ENCODE data around the gene COA3. TPM values are rescaled to one million over a fixed set of nuclear protein-coding genes. Genes with fewer than 3 reads are reported as not detected.

COA3 gene
- total and polyA plus RNA-seq, 5 donors from 2014 or later: 12.8 to 162 (median 154) TPM

- Mint-ChIP-seq H3K27me3 (peaks cover 31% of the 10 kb centered on the region), H3K9me3 (no peaks in the 10 kb centered on the region), H3K4me3 (peak overlapping the region in 1 of 4 donors; percentile 69), H3K36me3 (no peaks in the 10 kb centered on the region), H3K27ac (no peak overlapping the region), H3K4me1 (peaks cover 0 to 10% (median 7%) of the 10 kb centered on the region in 4 donors)
- ATAC-seq (ENCODE audit: low read depth in 2 of 2): no peak
- H3K27me3 ChIP-seq (ENCODE audit: control insufficient read depth, insufficient read depth, low read length): peaks cover 2% of the 10 kb centered on the region
- H3K36me3 ChIP-seq (ENCODE audit: control insufficient read depth, insufficient read depth, low read length): no peaks in the 10 kb centered on the region
- no peak overlapping the region for H3K4me3 ChIP-seq (ENCODE audit: low read depth, low read length)
- H3K9me3 ChIP-seq (ENCODE audit: control insufficient read depth in 2 of 2, low read length in 2 of 2): no peaks in the 10 kb centered on the region
- DNase-seq: no peak
- no peak overlapping the region for H3K27ac ChIP-seq (ENCODE audit: insufficient read depth, low read length, poor library complexity, severe bottlenecking)
- no peaks in the 10 kb centered on the region for H3K4me1 ChIP-seq (ENCODE audit: control insufficient read depth, insufficient read depth, low read length, poor library complexity, severe bottlenecking)
Observed at GRCh38 chr17:42767512-42767911, 31.0 kb downstream of the COA3 start.

GRCh38 chr17:42766124-42766523 is 32.4 kb downstream of the COA3 start:
- DNase-seq (no peak), ATAC-seq (ENCODE audit: low read depth in 2 of 2) (no peak)
- Histone ChIP-seq H3K9me3 (ENCODE audit: control insufficient read depth in 2 of 2, low read length in 2 of 2) (no peaks in the 10 kb centered on the region), H3K4me3 (ENCODE audit: low read depth, low read length) (no peak overlapping the region), H3K27me3 (ENCODE audit: control insufficient read depth, insufficient read depth, low read length) (peaks cover 12% of the 10 kb centered on the region), H3K4me1 (ENCODE audit: control insufficient read depth, insufficient read depth, low read length, poor library complexity, severe bottlenecking) (peaks cover 7% of the 10 kb centered on the region), H3K27ac (ENCODE audit: insufficient read depth, low read length, poor library complexity, severe bottlenecking) (no peak overlapping the region), H3K36me3 (ENCODE audit: control insufficient read depth, insufficient read depth, low read length) (no peaks in the 10 kb centered on the region)
- Mint-ChIP-seq H3K4me1 (peaks cover 0 to 12% (median 8%) of the 10 kb centered on the region in 4 donors), H3K9me3 (peaks cover 0 to 2% (median 0%) of the 10 kb centered on the region in 7 donors), H3K4me3 (no peak overlapping the region), H3K27ac (no peak overlapping the region), H3K27me3 (peaks cover 42% of the 10 kb centered on the region), H3K36me3 (no peaks in the 10 kb centered on the region)

- no peaks in the 10 kb centered on the region for H3K9me3 ChIP-seq (ENCODE audit: control insufficient read depth in 2 of 2, low read length in 2 of 2)
- H3K4me3 ChIP-seq (ENCODE audit: low read depth, low read length): no peak overlapping the region
- Mint-ChIP-seq H3K27ac (no peak overlapping the region), H3K4me1 (peaks cover 0 to 16% (median 11%) of the 10 kb centered on the region in 4 donors), H3K4me3 (peak overlapping the region in 2 of 4 donors; percentile 15 to 52), H3K36me3 (no peaks in the 10 kb centered on the region), H3K9me3 (peaks cover 0 to 3% (median 0%) of the 10 kb centered on the region in 7 donors), H3K27me3 (peaks cover 58% of the 10 kb centered on the region)
- H3K4me1 ChIP-seq (ENCODE audit: control insufficient read depth, insufficient read depth, low read length, poor library complexity, severe bottlenecking): peaks cover 14% of the 10 kb centered on the region
- DNase-seq: no peak
- H3K27ac ChIP-seq (ENCODE audit: insufficient read depth, low read length, poor library complexity, severe bottlenecking): no peak overlapping the region
- no peak for ATAC-seq (ENCODE audit: low read depth in 2 of 2)
- peaks cover 26% of the 10 kb centered on the region for H3K27me3 ChIP-seq (ENCODE audit: control insufficient read depth, insufficient read depth, low read length)
- no peaks in the 10 kb centered on the region for H3K36me3 ChIP-seq (ENCODE audit: control insufficient read depth, insufficient read depth, low read length)
Observed at GRCh38 chr17:42761638-42762037, 36.9 kb downstream of the COA3 start.

- Mint-ChIP-seq H3K36me3 (no peaks in the 10 kb centered on the region), H3K27me3 (peaks cover 63% of the 10 kb centered on the region), H3K4me3 (peak within 1 kb of the TSS; percentile 15 to 83 (median 60)), H3K27ac (no peak within 1 kb of the TSS), H3K9me3 (peaks cover 0 to 3% (median 0%) of the 10 kb centered on the region in 7 donors), H3K4me1 (peaks cover 0 to 16% (median 11%) of the 10 kb centered on the region in 4 donors)
- ATAC-seq (ENCODE audit: low read depth in 2 of 2) (peak in 1 of 2 donors; percentile 33), DNase-seq (no peak)
- H3K27me3 ChIP-seq (ENCODE audit: control insufficient read depth, insufficient read depth, low read length): peaks cover 24% of the 10 kb centered on the region
- H3K9me3 ChIP-seq (ENCODE audit: control insufficient read depth in 2 of 2, low read length in 2 of 2): no peaks in the 10 kb centered on the region
- peaks cover 14% of the 10 kb centered on the region for H3K4me1 ChIP-seq (ENCODE audit: control insufficient read depth, insufficient read depth, low read length, poor library complexity, severe bottlenecking)
- H3K4me3 ChIP-seq (ENCODE audit: low read depth, low read length): no peak within 1 kb of the TSS
- no peaks in the 10 kb centered on the region for H3K36me3 ChIP-seq (ENCODE audit: control insufficient read depth, insufficient read depth, low read length)
- H3K27ac ChIP-seq (ENCODE audit: insufficient read depth, low read length, poor library complexity, severe bottlenecking): no peak within 1 kb of the TSS
Observed at GRCh38 chr17:42760652-42761581, 37.6 kb downstream of the COA3 start, which contains the start of gene RAMP2. Gene RAMP2, plus strand, starts transcription at chr17:42761227. Its CDS starts 35 bp downstream, at chr17:42761262.

- H3K4me3 Mint-ChIP-seq: peak overlapping the region in 3 of 4 donors; percentile 16 to 83 (median 63)
- Histone ChIP-seq H3K4me1 (ENCODE audit: control insufficient read depth, insufficient read depth, low read length, poor library complexity, severe bottlenecking) (peaks cover 14% of the 10 kb centered on the region), H3K27ac (ENCODE audit: insufficient read depth, low read length, poor library complexity, severe bottlenecking) (no peak overlapping the region), H3K27me3 (ENCODE audit: control insufficient read depth, insufficient read depth, low read length) (peaks cover 27% of the 10 kb centered on the region), H3K4me3 (ENCODE audit: low read depth, low read length) (no peak overlapping the region), H3K9me3 (ENCODE audit: control insufficient read depth in 2 of 2, low read length in 2 of 2) (no peaks in the 10 kb centered on the region), H3K36me3 (ENCODE audit: control insufficient read depth, insufficient read depth, low read length) (no peaks in the 10 kb centered on the region)
- peaks cover 70% of the 10 kb centered on the region for H3K27me3 Mint-ChIP-seq
- peaks cover 0 to 3% (median 0%) of the 10 kb centered on the region in 7 donors for H3K9me3 Mint-ChIP-seq
- no peaks in the 10 kb centered on the region for H3K36me3 Mint-ChIP-seq
- ATAC-seq (ENCODE audit: low read depth in 2 of 2) (peak in 1 of 2 donors; percentile 24), DNase-seq (no peak)
- H3K4me1 Mint-ChIP-seq: peaks cover 0 to 16% (median 11%) of the 10 kb centered on the region in 4 donors
- no peak overlapping the region for H3K27ac Mint-ChIP-seq
Observed at GRCh38 chr17:42759982-42760651, 38.4 kb downstream of the COA3 start.

- Histone ChIP-seq H3K4me3 (ENCODE audit: low read depth, low read length) (no peak overlapping the region), H3K27ac (ENCODE audit: insufficient read depth, low read length, poor library complexity, severe bottlenecking) (no peak overlapping the region), H3K9me3 (ENCODE audit: control insufficient read depth in 2 of 2, low read length in 2 of 2) (no peaks in the 10 kb centered on the region), H3K4me1 (ENCODE audit: control insufficient read depth, insufficient read depth, low read length, poor library complexity, severe bottlenecking) (no peaks in the 10 kb centered on the region), H3K27me3 (ENCODE audit: control insufficient read depth, insufficient read depth, low read length) (peaks cover 19% of the 10 kb centered on the region), H3K36me3 (ENCODE audit: control insufficient read depth, insufficient read depth, low read length) (no peaks in the 10 kb centered on the region)
- no peak overlapping the region for H3K4me3 Mint-ChIP-seq
- DNase-seq: no peak
- no peaks in the 10 kb centered on the region for H3K4me1 Mint-ChIP-seq
- H3K36me3 Mint-ChIP-seq: no peaks in the 10 kb centered on the region
- no peak overlapping the region for H3K27ac Mint-ChIP-seq
- no peaks in the 10 kb centered on the region for H3K9me3 Mint-ChIP-seq
- ATAC-seq (ENCODE audit: low read depth in 2 of 2): no peak
- H3K27me3 Mint-ChIP-seq: peaks cover 64% of the 10 kb centered on the region
Observed at GRCh38 chr17:42754782-42755181, 43.7 kb downstream of the COA3 start.

- H3K9me3 ChIP-seq (ENCODE audit: control insufficient read depth in 2 of 2, low read length in 2 of 2): no peaks in the 10 kb centered on the region
- Mint-ChIP-seq H3K27me3 (peaks cover 59% of the 10 kb centered on the region), H3K4me1 (no peaks in the 10 kb centered on the region), H3K27ac (no peak overlapping the region), H3K9me3 (no peaks in the 10 kb centered on the region), H3K4me3 (no peak overlapping the region), H3K36me3 (no peaks in the 10 kb centered on the region)
- DNase-seq (no peak), ATAC-seq (ENCODE audit: low read depth in 2 of 2) (no peak)
- no peaks in the 10 kb centered on the region for H3K4me1 ChIP-seq (ENCODE audit: control insufficient read depth, insufficient read depth, low read length, poor library complexity, severe bottlenecking)
- H3K4me3 ChIP-seq (ENCODE audit: low read depth, low read length): no peak overlapping the region
- peaks cover 14% of the 10 kb centered on the region for H3K27me3 ChIP-seq (ENCODE audit: control insufficient read depth, insufficient read depth, low read length)
- no peak overlapping the region for H3K27ac ChIP-seq (ENCODE audit: insufficient read depth, low read length, poor library complexity, severe bottlenecking)
- H3K36me3 ChIP-seq (ENCODE audit: control insufficient read depth, insufficient read depth, low read length): no peaks in the 10 kb centered on the region
Observed at GRCh38 chr17:42751628-42752027, 46.9 kb downstream of the COA3 start.
